Ascending aorta (tissue), 2 donors: Measurements from ENCODE around the gene FPR1. TPM values are rescaled to one million over a fixed set of nuclear protein-coding genes. Genes with fewer than 3 reads are reported as not detected.

ENCODE experiments used
- DNase-seq, 2 donors: peaks; one replicate each; pipeline ENCODE4 v3.0.0-alpha.2; 2019; ENCODE audit warnings: low spot score in 2 of 2
- H3K27ac ChIP-seq, 2 donors: fragments of 200-600 bp; sonication (generic); one replicate each; pipeline ENCODE4 v1.5.1; 2016 to 2017; ENCODE audit warnings: mild to moderate bottlenecking in 1 of 2
- H3K27me3 ChIP-seq: fragments of 200-600 bp; sonication (generic); one replicate; pipeline ENCODE4 v1.5.1; 2017
- H3K36me3 ChIP-seq, 2 donors: fragments of 200-600 bp; sonication (generic); one replicate each; pipeline ENCODE4 v1.5.1; 2016
- H3K4me1 ChIP-seq, 2 donors: fragments of 200-600 bp; sonication (generic); one replicate each; pipeline ENCODE4 v1.5.1; 2016 to 2017; ENCODE audit warnings: mild to moderate bottlenecking in 1 of 2
- H3K4me3 ChIP-seq, 2 donors: fragments of 200-600 bp; sonication (generic); one replicate each; pipeline ENCODE4 v1.5.1; 2016 to 2017; ENCODE audit warnings: mild to moderate bottlenecking in 1 of 2
- H3K9me3 ChIP-seq, 2 donors: fragments of 200-600 bp; sonication (generic); one replicate each; pipeline ENCODE4 v1.5.1; 2016
- CTCF ChIP-seq, 3 experiments: fragments of 200-600 bp in 2 of 3; fragments of 450-650 bp in 1 of 3; sonication (generic) in 2 of 3; IDR thresholded peaks; one replicate each; pipeline ENCODE4 v1.5.1; 2016 to 2019; ENCODE audit warnings: antibody characterized with exemption in 3 of 3, mild to moderate bottlenecking in 1 of 3, moderate library complexity in 1 of 3
- intact Hi-C: fragments of 100-400 bp; cut with DNase I; formaldehyde crosslinking; loops from one replicate; pipeline ENCODE4 v1.15.1; 2023
- total RNA-seq: library from RNA; depleted of rRNA; stranded (reverse); fragments of >200 nt; gene quantifications from one replicate; pipeline ENCODE4 v1.1.0, GENCODE V29; 2016

FPR1 gene
- total RNA-seq, 1 donor from 2014 or later = 7.9 TPM

- Histone ChIP-seq H3K4me3 (peak overlapping the region; percentile 60 to 76), H3K27ac (peak overlapping the region; percentile 80 to 93), H3K4me1 (peaks cover 9 to 17% of the 10 kb centered on the region in 2 donors), H3K27me3 (no peaks in the 10 kb centered on the region), H3K36me3 (peaks cover 0 to 42% of the 10 kb centered on the region in 2 donors), H3K9me3 (no peaks in the 10 kb centered on the region)
- peak; percentile 90 to 99 for DNase-seq
- intact Hi-C loops = loop anchor here (1.0 to 10.0 kb wide), 6 partner anchors 15 to 599 kb away; partner anchors contain the start of genes CLDND2, CTU1, ETFB and ZNF175
- peak; percentile 32 to 54 (median 44) for TF ChIP-seq CTCF (IDR thresholded peaks at IDR 0.05)
These were observed 47.8 kb downstream of the FPR1 start for GRCh38 chr19:51703575-51704515.

- DNase-seq = peak in 1 of 2 donors; percentile 73
- H3K27me3 ChIP-seq = no peaks in the 10 kb centered on the region
- peaks cover 2 to 51% of the 10 kb centered on the region in 2 donors for H3K36me3 ChIP-seq
- H3K4me3 ChIP-seq = peak overlapping the region; percentile 60 to 76
- intact Hi-C loops = loop anchor here (5.0 to 10.0 kb wide), 3 partner anchors 302 to 598 kb away; partner anchors contain the start of genes CLDND2, CTU1, ETFB and ZNF615
- TF ChIP-seq CTCF (IDR thresholded peaks at IDR 0.05) = no peak
- H3K27ac ChIP-seq = peak overlapping the region; percentile 80 to 93
- H3K4me1 ChIP-seq = peaks cover 9 to 17% of the 10 kb centered on the region in 2 donors
- no peaks in the 10 kb centered on the region for H3K9me3 ChIP-seq
These were observed 48.7 kb downstream of the FPR1 start for GRCh38 chr19:51702825-51703574.

GRCh38 chr19:51702103-51702824, 49.4 kb downstream of the FPR1 start:
- H3K9me3 ChIP-seq = no peaks in the 10 kb centered on the region
- H3K4me3 ChIP-seq = no peak overlapping the region
- peak in 1 of 2 donors; percentile 92 for DNase-seq
- H3K36me3 ChIP-seq = peaks cover 3 to 53% of the 10 kb centered on the region in 2 donors
- H3K27ac ChIP-seq = peak overlapping the region; percentile 80 to 93
- H3K27me3 ChIP-seq = no peaks in the 10 kb centered on the region
- H3K4me1 ChIP-seq = peaks cover 9 to 17% of the 10 kb centered on the region in 2 donors
- TF ChIP-seq CTCF (IDR thresholded peaks at IDR 0.05) = no peak
- intact Hi-C loops = loop anchor here (5.0 to 10.0 kb wide), 3 partner anchors 303 to 597 kb away; partner anchors contain the start of genes CLDND2, CTU1, ETFB and ZNF615

GRCh38 chr19:51701468-51702100, 50.1 kb downstream of the FPR1 start:
- TF ChIP-seq CTCF (IDR thresholded peaks at IDR 0.05) = no peak

More at GRCh38 chr19:51701468-51702100, 50.1 kb downstream of the FPR1 start:
- Histone ChIP-seq H3K36me3 (peaks cover 9 to 53% of the 10 kb centered on the region in 2 donors), H3K27me3 (no peaks in the 10 kb centered on the region), H3K9me3 (no peaks in the 10 kb centered on the region), H3K4me1 (peaks cover 9 to 17% of the 10 kb centered on the region in 2 donors), H3K4me3 (no peak overlapping the region), H3K27ac (peak overlapping the region; percentile 80 to 93)
- peak in 1 of 2 donors; percentile 43 for DNase-seq
- intact Hi-C loops = loop anchor here (5.0 to 10.0 kb wide), 3 partner anchors 303 to 597 kb away; partner anchors contain the start of genes CLDND2, CTU1, ETFB and ZNF615
